Erythroblast (primary cell): ENCODE results near the gene STXBP1.

Experiments used
- GATA1 ChIP-seq: IDR thresholded peaks from 2 replicates; pipeline ENCODE4 v1.6.1; 2011; ENCODE audit warnings: low read depth, mild to moderate bottlenecking, control low read depth, low read length, moderate library complexity
- POLR2A ChIP-seq: IDR thresholded peaks from 2 replicates; pipeline ENCODE4 v1.6.1; 2011; ENCODE audit warnings: mild to moderate bottlenecking, low read length

DNA sequence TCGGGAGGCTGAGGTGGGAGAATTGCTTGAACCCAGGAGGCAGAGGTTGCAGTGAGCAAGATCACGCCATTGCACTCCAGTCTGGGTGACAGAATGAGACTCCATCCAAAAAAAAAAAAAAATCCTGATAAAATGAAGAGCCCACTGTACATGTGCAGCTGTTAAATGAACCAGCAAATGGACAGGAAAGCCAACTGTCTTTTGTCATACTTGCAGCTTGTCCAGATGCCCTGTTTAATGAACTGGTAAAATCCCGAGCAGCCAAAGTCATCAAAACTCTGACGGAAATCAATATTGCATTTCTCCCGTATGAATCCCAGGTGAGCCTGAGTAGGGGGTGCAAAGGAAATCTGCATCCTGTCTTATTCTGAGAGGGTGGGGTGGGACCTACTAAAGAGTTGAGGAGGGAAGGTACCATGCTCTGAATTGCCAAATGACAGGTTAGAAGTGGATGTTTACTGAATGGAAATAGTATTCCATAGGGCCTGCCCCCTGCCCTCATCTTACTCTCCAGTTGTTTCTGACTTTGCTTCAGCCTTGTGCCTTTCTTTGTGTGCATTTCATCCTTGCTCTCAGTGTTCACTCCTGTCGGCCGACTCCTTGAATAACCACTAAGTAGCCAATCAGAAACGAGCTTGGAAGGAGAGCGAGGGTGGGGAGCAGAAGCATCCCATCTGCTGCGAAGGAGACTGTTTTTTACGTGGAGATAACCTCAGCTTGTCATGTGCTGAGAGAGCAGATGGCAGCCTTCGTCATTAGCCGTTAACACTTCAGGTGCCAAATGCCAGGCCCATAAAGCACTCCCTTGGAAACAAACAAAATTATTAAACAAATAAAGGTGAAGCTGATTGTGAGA is 49.0 kb downstream of the STXBP1 start:
- TF ChIP-seq POLR2A: no peak
- TF ChIP-seq GATA1: no peak
